ENCODE measurements around the gene GPR151. TPM values are rescaled to one million over a fixed set of nuclear protein-coding genes. Genes with fewer than 3 reads are reported as not detected.

GPR151 gene
- total RNA-seq, 4 donors from 2014 or later, result not detected

DNA sequence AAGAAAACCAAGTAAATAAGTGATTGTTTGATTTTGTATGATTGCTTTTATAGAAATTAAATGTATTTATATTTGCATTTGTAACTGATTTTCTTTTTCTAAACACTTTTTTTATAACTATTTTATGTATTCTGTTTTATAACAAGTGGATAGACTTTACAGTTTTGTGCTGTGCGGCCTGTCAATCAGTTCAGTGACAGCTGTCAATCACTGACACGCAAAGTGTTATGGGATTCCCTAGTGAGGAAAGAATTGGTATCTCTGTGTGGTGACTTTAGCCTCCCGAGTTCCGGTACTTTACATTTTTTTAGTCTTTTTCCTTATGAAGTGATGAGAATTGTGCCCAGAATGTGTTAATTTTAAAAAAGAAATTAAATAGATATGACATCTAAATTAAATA lies 16.3 kb downstream of the GPR151 start:
- no peak for DNase-seq (ENCODE audit: low spot score in 2 of 2)

DNA sequence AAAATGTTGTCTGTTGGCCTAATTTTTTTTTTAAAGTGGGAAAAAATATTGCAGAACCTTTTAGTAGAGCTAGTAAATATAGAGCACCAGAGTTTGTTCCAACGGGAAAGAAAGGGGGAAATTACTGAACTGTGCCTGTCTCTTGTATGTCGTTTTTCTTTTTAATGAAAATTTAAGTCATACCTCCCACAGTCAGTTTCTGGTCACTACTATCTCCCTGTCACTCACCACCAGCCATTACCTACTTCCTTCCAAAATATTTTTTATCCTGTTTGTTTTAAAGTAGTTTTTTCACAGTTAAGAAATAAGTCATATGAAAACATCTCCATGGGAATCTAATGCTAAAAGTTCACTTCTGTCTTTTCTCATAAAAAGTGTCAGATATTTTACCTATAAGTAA lies 21.3 kb downstream of the GPR151 start:
- TF ChIP-seq POLR2AphosphoS5 (IDR thresholded peaks at IDR 0.05) (no peak), EP300 (IDR thresholded peaks at IDR 0.05) (no peak), POLR2A (IDR thresholded peaks at IDR 0.05) (no peak)
- TF ChIP-seq, protein P1, sequence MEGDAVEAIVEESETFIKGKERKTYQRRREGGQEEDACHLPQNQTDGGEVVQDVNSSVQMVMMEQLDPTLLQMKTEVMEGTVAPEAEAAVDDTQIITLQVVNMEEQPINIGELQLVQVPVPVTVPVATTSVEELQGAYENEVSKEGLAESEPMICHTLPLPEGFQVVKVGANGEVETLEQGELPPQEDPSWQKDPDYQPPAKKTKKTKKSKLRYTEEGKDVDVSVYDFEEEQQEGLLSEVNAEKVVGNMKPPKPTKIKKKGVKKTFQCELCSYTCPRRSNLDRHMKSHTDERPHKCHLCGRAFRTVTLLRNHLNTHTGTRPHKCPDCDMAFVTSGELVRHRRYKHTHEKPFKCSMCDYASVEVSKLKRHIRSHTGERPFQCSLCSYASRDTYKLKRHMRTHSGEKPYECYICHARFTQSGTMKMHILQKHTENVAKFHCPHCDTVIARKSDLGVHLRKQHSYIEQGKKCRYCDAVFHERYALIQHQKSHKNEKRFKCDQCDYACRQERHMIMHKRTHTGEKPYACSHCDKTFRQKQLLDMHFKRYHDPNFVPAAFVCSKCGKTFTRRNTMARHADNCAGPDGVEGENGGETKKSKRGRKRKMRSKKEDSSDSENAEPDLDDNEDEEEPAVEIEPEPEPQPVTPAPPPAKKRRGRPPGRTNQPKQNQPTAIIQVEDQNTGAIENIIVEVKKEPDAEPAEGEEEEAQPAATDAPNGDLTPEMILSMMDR (IDR thresholded peaks at IDR 0.05), result no peak
- no peaks in the 10 kb centered on the region for H3K27me3 ChIP-seq

More for the DNA sequence above, 16.3 kb downstream of the GPR151 start:
- TF ChIP-seq POLR2AphosphoS5 (IDR thresholded peaks at IDR 0.05) (no peak), POLR2A (IDR thresholded peaks at IDR 0.05) (no peak), EP300 (IDR thresholded peaks at IDR 0.05) (no peak)
- TF ChIP-seq, protein P1 (IDR thresholded peaks at IDR 0.05), result no peak
- no peak overlapping the region for H3K27ac ChIP-seq
- peaks cover 33% of the 10 kb centered on the region for H3K36me3 ChIP-seq
- H3K27me3 ChIP-seq, result no peaks in the 10 kb centered on the region
- H3K4me1 ChIP-seq, result no peaks in the 10 kb centered on the region
- H3K9me3 ChIP-seq, result no peaks in the 10 kb centered on the region
- WGBS, result 96% methylated on average over 4 of the region's 4 CpGs
- H3K4me3 ChIP-seq, result no peak overlapping the region

DNA sequence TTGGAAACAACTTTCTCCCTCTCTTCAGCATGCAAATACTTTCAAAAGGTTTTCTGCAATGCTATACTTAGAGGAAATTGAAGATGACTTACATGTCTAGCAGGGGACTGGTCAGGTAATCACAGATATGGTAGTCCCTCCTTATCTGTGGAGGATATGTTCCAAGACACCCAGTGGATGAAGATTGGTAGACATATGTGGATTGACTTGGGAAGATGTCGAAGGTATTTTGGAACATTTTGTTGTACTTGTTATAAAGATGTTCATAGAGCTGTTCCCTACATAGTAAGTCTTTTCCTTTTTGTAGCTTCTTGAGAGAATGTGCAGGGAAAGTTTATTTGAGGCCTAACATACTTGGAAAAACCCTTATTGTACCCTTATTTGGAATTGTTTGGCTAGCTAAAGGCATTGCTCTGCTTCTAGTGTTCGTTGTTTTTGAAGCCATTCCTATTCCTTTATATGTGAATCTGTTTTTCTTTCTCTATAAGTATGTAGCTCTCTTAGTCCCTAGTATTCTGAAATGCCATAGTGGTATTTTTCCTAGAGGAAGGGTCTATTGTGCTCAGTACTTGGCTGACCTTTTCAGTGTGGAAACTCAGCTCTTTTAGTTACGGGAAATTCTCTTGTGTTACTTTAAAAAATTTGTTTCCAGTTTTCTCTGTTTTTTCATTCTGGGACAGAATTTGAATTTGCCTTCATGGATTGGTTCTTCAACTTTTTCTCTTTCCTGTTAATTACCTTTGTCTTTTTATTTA lies 25.7 kb downstream of the GPR151 start:
- no peaks in the 10 kb centered on the region for H3K9me3 ChIP-seq
- 61% methylated on average over 3 of the region's 3 CpGs for WGBS
- TF ChIP-seq POLR2A (IDR thresholded peaks at IDR 0.05) (no peak), POLR2AphosphoS5 (IDR thresholded peaks at IDR 0.05) (no peak), EP300 (IDR thresholded peaks at IDR 0.05) (no peak)
- TF ChIP-seq, protein P1 (IDR thresholded peaks at IDR 0.05), result no peak
- no peak for DNase-seq (ENCODE audit: low spot score in 2 of 2)
- no peaks in the 10 kb centered on the region for H3K27me3 ChIP-seq
- no peak overlapping the region for H3K4me3 ChIP-seq
- no peaks in the 10 kb centered on the region for H3K4me1 ChIP-seq
- H3K27ac ChIP-seq, result no peak overlapping the region
- peaks cover 29% of the 10 kb centered on the region for H3K36me3 ChIP-seq

More for the DNA sequence above, 21.3 kb downstream of the GPR151 start:
- H3K4me3 ChIP-seq, result no peak overlapping the region
- no peaks in the 10 kb centered on the region for H3K9me3 ChIP-seq
- WGBS, result 81% methylated on average over 2 of the region's 2 CpGs
- no peaks in the 10 kb centered on the region for H3K4me1 ChIP-seq
- peaks cover 23% of the 10 kb centered on the region for H3K36me3 ChIP-seq
- H3K27ac ChIP-seq, result no peak overlapping the region
- DNase-seq (ENCODE audit: low spot score in 2 of 2), result no peak

DNA sequence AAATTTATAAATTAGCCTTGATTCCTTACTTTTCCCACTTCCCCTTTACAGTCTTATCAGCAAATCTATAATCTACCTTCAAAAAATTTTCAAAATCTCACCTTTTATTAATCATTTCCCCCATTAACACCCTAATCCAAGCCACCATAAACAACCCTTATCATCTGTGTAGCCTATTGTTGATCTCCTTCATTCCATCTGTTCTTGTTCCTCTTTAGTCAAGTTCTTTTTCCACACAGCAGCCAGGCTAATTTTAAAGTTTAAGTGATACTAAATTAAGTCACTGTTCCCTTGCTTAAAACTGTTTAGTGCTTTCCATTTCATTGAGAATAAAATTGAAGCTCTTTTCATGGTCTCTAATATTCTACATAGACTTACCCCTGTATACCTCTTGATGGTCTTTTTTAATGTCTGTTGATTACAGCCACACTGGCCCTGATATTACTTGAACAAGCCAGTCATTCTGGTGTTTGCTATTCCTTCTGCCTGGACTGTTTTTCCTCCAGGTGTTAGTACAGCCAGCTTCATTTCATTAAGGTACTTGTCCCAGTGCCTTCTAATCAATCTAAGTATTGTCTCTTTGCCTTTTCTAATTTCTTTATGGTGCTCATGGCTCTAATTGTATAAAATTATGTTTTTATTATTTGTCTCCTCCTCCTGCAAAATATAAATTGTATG lies 31.1 kb downstream of the GPR151 start:
- no peak overlapping the region for H3K4me3 ChIP-seq
- TF ChIP-seq POLR2A (IDR thresholded peaks at IDR 0.05) (no peak), POLR2AphosphoS5 (IDR thresholded peaks at IDR 0.05) (no peak), EP300 (IDR thresholded peaks at IDR 0.05) (no peak)
- TF ChIP-seq, protein P1 (IDR thresholded peaks at IDR 0.05), result no peak
- peaks cover 65% of the 10 kb centered on the region for H3K36me3 ChIP-seq
- no peaks in the 10 kb centered on the region for H3K9me3 ChIP-seq
- H3K27ac ChIP-seq, result no peak overlapping the region
- H3K4me1 ChIP-seq, result no peaks in the 10 kb centered on the region
- no peaks in the 10 kb centered on the region for H3K27me3 ChIP-seq
- DNase-seq (ENCODE audit: low spot score in 2 of 2), result no peak

DNA sequence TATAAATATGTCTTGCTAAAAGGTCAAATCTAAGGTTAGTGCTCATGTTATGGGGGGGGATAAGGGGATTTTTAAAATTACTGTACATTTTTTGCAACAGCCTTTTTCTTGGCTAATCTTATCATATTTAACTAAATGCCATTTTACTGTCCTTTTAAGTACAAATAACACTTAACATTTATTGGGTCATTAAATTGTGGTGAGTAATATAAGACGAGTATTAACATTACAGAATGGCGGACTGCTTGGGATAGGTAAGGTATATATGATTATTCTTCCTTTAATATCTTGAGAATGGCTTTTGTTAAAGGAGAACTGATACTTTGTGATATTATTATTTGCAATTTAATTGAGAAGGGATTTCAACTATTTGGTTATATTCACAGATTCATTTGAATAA lies 33.2 kb downstream of the GPR151 start:
- no peaks in the 10 kb centered on the region for H3K4me1 ChIP-seq
- 88% methylated on average over 2 of the region's 2 CpGs for WGBS
- no peaks in the 10 kb centered on the region for H3K27me3 ChIP-seq
- no peak overlapping the region for H3K27ac ChIP-seq
- H3K4me3 ChIP-seq, result no peak overlapping the region
- DNase-seq (ENCODE audit: low spot score in 2 of 2), result no peak
- H3K36me3 ChIP-seq, result peaks cover 73% of the 10 kb centered on the region
- TF ChIP-seq, protein P1 (IDR thresholded peaks at IDR 0.05), result no peak
- TF ChIP-seq EP300 (IDR thresholded peaks at IDR 0.05) (no peak), POLR2A (IDR thresholded peaks at IDR 0.05) (no peak), POLR2AphosphoS5 (IDR thresholded peaks at IDR 0.05) (no peak)
- no peaks in the 10 kb centered on the region for H3K9me3 ChIP-seq
